Mesendoderm (in vitro differentiated cells): ENCODE data around the gene PSMF1.

ENCODE experiments used
- DNase-seq: peaks from one replicate; pipeline ENCODE4 v3.0.0; 2013
- H2AK5ac ChIP-seq: 2 replicates; pipeline ENCODE4 v1.6.1; 2013; ENCODE audit warnings: low read length, inconsistent platforms
- H2BK120ac ChIP-seq: 2 replicates; pipeline ENCODE4 v1.6.1; 2013; ENCODE audit warnings: low read depth, mild to moderate bottlenecking, low read length, moderate library complexity, mixed read lengths
- H2BK15ac ChIP-seq: replicated peaks from 2 replicates; pipeline ENCODE4 v1.6.1; 2013; ENCODE audit warnings: low read depth, mild to moderate bottlenecking, moderate library complexity
- H2BK5ac ChIP-seq: 2 replicates; pipeline ENCODE4 v1.6.1; 2013; ENCODE audit warnings: low read length, inconsistent platforms
- H3K18ac ChIP-seq: 2 replicates; pipeline ENCODE4 v1.6.1; 2013; ENCODE audit warnings: mild to moderate bottlenecking, low read length, mixed read lengths
- H3K23ac ChIP-seq: one replicate; pipeline ENCODE4 v1.6.1; 2013; ENCODE audit warnings: low read length
- H3K27ac ChIP-seq: 2 replicates; pipeline ENCODE4 v1.5.1; 2013; ENCODE audit warnings: low read depth, mild to moderate bottlenecking, inconsistent platforms, low read length, moderate library complexity
- H3K27me3 ChIP-seq: 2 replicates; pipeline ENCODE4 v1.6.1; 2013; ENCODE audit warnings: low read length, control low read depth, mild to moderate bottlenecking, inconsistent platforms; ENCODE audit not compliant: insufficient read depth, poor library complexity
- H3K36me3 ChIP-seq: 2 replicates; pipeline ENCODE4 v1.6.1; 2013; ENCODE audit warnings: low read length, inconsistent platforms; ENCODE audit not compliant: control insufficient read depth, insufficient read depth
- H3K4ac ChIP-seq: one replicate; pipeline ENCODE4 v1.6.1; 2013; ENCODE audit warnings: low read depth, mild to moderate bottlenecking, low read length, moderate library complexity
- H3K4me1 ChIP-seq: 2 replicates; pipeline ENCODE4 v1.6.1; 2013; ENCODE audit warnings: low read depth, low read length, inconsistent platforms; ENCODE audit not compliant: control insufficient read depth
- H3K4me2 ChIP-seq: 2 replicates; pipeline ENCODE4 v1.6.1; 2013; ENCODE audit warnings: low read length
- H3K4me3 ChIP-seq: 2 replicates; pipeline ENCODE4 v1.5.1; 2013; ENCODE audit warnings: mild to moderate bottlenecking, low read length
- H3K56ac ChIP-seq: one replicate; pipeline ENCODE4 v1.6.1; 2013; ENCODE audit warnings: low read length
- H3K79me1 ChIP-seq: 2 replicates; pipeline ENCODE4 v1.6.1; 2013; ENCODE audit warnings: low read length, inconsistent platforms
- H3K79me2 ChIP-seq: 2 replicates; pipeline ENCODE4 v1.6.1; 2013; ENCODE audit warnings: mild to moderate bottlenecking, low read length; ENCODE audit not compliant: control insufficient read depth, insufficient read depth
- H3K9ac ChIP-seq: 2 replicates; pipeline ENCODE4 v1.6.1; 2013; ENCODE audit warnings: low read length, inconsistent platforms
- H4K5ac ChIP-seq: one replicate; pipeline ENCODE4 v1.6.1; 2013; ENCODE audit warnings: low read length
- H4K8ac ChIP-seq: one replicate; pipeline ENCODE4 v1.6.1; 2013; ENCODE audit warnings: low read depth, mild to moderate bottlenecking, control low read depth, low read length, moderate library complexity
- WGBS: extraction: QIAGEN DNeasy Blood & Tissue Kit; methylation state at CpG from one replicate; pipeline ENCODE4 v1.1.7; 2013; ENCODE audit warnings: low lambda C conversion rate, missing lambda C conversion rate; ENCODE audit not compliant: insufficient coverage; ENCODE audit errors: extremely low coverage; 5-methylcytosine and 5-hydroxymethylcytosine counted together

The PSMF1 gene

DNA sequence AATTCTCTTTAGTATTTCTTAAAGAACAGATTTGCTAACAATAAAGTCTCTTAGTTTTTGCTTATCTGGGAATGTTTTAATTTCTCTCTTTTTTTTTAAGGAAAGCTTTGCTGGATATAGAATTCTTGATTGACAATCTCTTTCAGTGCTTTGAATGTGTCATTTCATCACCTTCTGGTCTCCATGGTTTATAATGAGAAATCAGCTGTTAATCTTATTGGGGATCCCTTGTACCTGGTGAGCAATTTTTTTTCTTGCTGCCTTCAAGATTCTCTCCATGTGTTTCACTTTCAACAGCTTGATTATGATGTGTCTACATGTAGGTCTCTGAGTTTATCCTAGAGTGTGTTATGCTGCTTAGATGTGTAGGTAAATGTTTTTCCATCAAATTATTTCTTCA is 16.4 kb upstream of the PSMF1 start:
- H2BK5ac ChIP-seq, result no peak overlapping the region
- DNase-seq, result no peak
- H3K18ac ChIP-seq, result no peak overlapping the region
- H3K9ac ChIP-seq, result no peak overlapping the region
- H3K79me1 ChIP-seq, result no peaks in the 10 kb centered on the region
- no peak overlapping the region for H3K27ac ChIP-seq
- H3K23ac ChIP-seq, result no peak overlapping the region
- H2BK120ac ChIP-seq, result no peak overlapping the region
- H2AK5ac ChIP-seq, result no peak overlapping the region
- no peak overlapping the region for H3K4me2 ChIP-seq
- H3K79me2 ChIP-seq, result no peaks in the 10 kb centered on the region
- H3K4me1 ChIP-seq, result no peaks in the 10 kb centered on the region
- no peak overlapping the region for H4K8ac ChIP-seq
- no peaks in the 10 kb centered on the region for H3K36me3 ChIP-seq
- H4K5ac ChIP-seq, result no peak overlapping the region
- H3K56ac ChIP-seq, result no peak overlapping the region
- no peak overlapping the region for H3K4ac ChIP-seq
- H3K27me3 ChIP-seq, result no peaks in the 10 kb centered on the region
- no peak overlapping the region for H2BK15ac ChIP-seq
- H3K4me3 ChIP-seq, result no peak overlapping the region

DNA sequence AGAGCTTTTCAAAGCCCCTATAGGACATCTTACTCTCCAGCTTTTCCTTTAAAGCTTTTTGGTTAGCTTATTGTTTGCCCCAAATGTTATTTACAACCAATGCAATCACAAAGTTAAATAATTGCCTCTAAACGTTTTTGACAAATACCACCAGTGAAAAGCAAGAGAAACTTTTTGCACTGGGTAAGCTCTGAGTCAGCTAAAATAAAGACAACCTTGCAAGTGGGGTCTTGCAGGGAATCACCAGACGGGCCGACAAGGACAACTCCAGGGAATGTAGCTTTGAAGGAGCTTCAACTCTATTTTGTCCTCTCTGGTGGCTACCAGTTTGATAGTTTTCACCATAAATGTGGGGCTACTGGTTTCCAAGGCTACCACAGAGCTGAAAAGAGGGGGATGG is 14.7 kb upstream of the PSMF1 start:
- Histone ChIP-seq H3K4ac (no peak overlapping the region), H3K79me2 (no peaks in the 10 kb centered on the region), H4K5ac (no peak overlapping the region), H4K8ac (no peak overlapping the region), H3K36me3 (no peaks in the 10 kb centered on the region), H2AK5ac (no peak overlapping the region), H3K27ac (no peak overlapping the region), H3K4me2 (no peak overlapping the region), H3K18ac (no peak overlapping the region), H3K4me1 (no peaks in the 10 kb centered on the region), H3K4me3 (no peak overlapping the region), H2BK15ac (no peak overlapping the region), H3K56ac (no peak overlapping the region), H3K27me3 (no peaks in the 10 kb centered on the region), H3K23ac (no peak overlapping the region), H3K79me1 (no peaks in the 10 kb centered on the region), H3K9ac (no peak overlapping the region), H2BK120ac (no peak overlapping the region), H2BK5ac (no peak overlapping the region)
- no peak for DNase-seq
- WGBS, result no CpG with 5 or more reads among the region's 3 CpGs

DNA sequence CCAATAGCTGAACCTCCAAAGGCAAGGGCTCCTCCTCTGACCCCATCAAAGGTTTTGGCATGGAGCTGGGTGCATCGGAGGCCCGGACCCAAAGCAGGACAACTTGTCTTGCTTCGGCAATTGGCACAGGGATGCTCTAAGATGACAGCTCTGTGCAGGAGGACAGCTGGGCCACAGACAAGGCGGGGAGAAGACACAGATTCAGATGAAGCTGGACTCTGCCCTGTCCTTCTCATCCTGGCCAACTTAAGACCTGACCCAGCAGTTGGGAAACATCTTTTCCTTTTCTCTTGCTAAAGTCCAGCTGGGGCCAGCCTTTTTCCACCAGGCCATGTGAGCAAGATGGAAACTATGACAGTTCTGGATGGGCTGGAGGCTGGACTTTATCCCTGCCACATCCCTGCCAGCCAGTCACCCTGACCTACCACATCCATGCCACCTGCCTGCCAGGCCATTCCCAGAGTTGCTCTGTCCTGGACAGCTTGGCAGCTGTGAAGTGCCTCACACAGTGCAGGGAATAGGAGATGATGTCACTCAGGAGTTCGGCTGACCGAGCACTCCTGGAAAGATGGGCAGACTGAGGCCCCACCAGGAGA is 12.7 kb upstream of the PSMF1 start:
- WGBS, result no CpG with 5 or more reads among the region's 6 CpGs
- H3K36me3 ChIP-seq, result no peaks in the 10 kb centered on the region
- no peak for DNase-seq
- H4K5ac ChIP-seq, result no peak overlapping the region
- no peak overlapping the region for H2BK15ac ChIP-seq
- H3K4ac ChIP-seq, result no peak overlapping the region
- H3K56ac ChIP-seq, result no peak overlapping the region
- H4K8ac ChIP-seq, result no peak overlapping the region
- H3K27ac ChIP-seq, result no peak overlapping the region
- no peak overlapping the region for H2BK5ac ChIP-seq
- no peaks in the 10 kb centered on the region for H3K4me1 ChIP-seq
- H2BK120ac ChIP-seq, result no peak overlapping the region
- H3K18ac ChIP-seq, result no peak overlapping the region
- no peak overlapping the region for H2AK5ac ChIP-seq
- H3K79me2 ChIP-seq, result no peaks in the 10 kb centered on the region
- no peak overlapping the region for H3K9ac ChIP-seq
- no peak overlapping the region for H3K4me3 ChIP-seq
- no peak overlapping the region for H3K4me2 ChIP-seq
- H3K23ac ChIP-seq, result no peak overlapping the region
- no peaks in the 10 kb centered on the region for H3K27me3 ChIP-seq
- H3K79me1 ChIP-seq, result no peaks in the 10 kb centered on the region

DNA sequence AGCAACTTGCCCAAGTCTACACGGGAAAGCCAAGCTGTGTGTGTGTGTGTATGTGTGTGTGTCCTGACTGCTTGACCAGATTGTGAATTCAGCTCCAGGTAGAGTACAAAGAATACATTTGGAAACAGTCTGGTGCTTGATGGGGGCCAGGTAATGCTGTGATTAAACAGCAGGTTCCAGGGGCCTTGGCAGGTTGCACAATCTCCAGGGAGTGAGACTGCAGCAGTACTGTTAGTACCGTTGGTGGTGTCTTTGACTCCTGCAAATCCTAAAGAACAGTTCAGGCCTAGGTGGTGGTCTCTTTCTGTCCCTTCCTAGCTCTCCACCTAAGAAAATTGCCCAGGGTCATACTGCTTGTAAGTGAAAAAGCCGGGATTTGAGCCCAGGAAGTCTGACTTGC is 11.2 kb upstream of the PSMF1 start:
- no peaks in the 10 kb centered on the region for H3K79me2 ChIP-seq
- H3K4me2 ChIP-seq, result no peak overlapping the region
- no peaks in the 10 kb centered on the region for H3K4me1 ChIP-seq

DNA sequence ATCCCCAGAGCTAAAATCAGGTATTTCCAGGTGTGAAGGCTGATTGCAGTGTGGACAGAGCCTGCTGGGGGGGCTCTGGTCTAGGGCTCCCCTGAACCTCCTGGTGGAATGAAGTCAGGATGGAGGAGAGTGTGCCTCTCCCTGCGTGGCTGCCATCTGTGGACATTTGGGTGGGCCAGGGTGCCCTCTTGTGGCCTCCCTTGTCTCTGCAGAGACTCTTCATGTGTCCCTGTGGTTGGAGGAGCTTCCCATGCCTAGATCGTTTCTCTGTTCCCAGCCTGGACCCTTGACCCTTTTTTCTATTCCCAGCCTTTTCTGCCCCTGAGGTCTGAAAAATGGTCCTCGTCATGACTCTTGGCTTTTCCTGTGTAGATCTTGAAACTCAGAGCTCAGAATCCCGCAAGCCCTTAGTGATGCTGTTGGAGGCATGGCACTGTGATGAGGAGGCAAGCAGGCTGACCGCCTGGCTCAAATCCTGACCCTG is 9.9 kb upstream of the PSMF1 start:
- no peaks in the 10 kb centered on the region for H3K4me1 ChIP-seq
- H3K4me2 ChIP-seq, result no peak overlapping the region
- no peak overlapping the region for H3K18ac ChIP-seq
- H3K27me3 ChIP-seq, result no peaks in the 10 kb centered on the region
- no peaks in the 10 kb centered on the region for H3K79me2 ChIP-seq
- H3K27ac ChIP-seq, result no peak overlapping the region
- no peak overlapping the region for H3K4me3 ChIP-seq
- peak; percentile 62 for DNase-seq
- H2BK5ac ChIP-seq, result no peak overlapping the region
- no peak overlapping the region for H2AK5ac ChIP-seq
- no peak overlapping the region for H3K9ac ChIP-seq
- H3K4ac ChIP-seq, result no peak overlapping the region
- no CpG with 5 or more reads among the region's 5 CpGs for WGBS
- no peak overlapping the region for H2BK15ac ChIP-seq
- no peak overlapping the region for H3K23ac ChIP-seq
- H2BK120ac ChIP-seq, result no peak overlapping the region
- no peaks in the 10 kb centered on the region for H3K79me1 ChIP-seq
- no peaks in the 10 kb centered on the region for H3K36me3 ChIP-seq
- no peak overlapping the region for H3K56ac ChIP-seq
- H4K5ac ChIP-seq, result no peak overlapping the region
- H4K8ac ChIP-seq, result no peak overlapping the region

More for the DNA sequence above, 11.2 kb upstream of the PSMF1 start:
- Histone ChIP-seq H3K56ac (no peak overlapping the region), H3K36me3 (no peaks in the 10 kb centered on the region), H3K4ac (no peak overlapping the region), H3K18ac (no peak overlapping the region), H3K23ac (no peak overlapping the region), H3K79me1 (no peaks in the 10 kb centered on the region), H3K27me3 (no peaks in the 10 kb centered on the region), H4K8ac (no peak overlapping the region), H2BK120ac (no peak overlapping the region), H3K4me3 (no peak overlapping the region), H2BK5ac (no peak overlapping the region), H3K27ac (no peak overlapping the region), H2BK15ac (no peak overlapping the region), H4K5ac (no peak overlapping the region), H3K9ac (no peak overlapping the region), H2AK5ac (no peak overlapping the region)
- WGBS, result no CpG with 5 or more reads among the region's 3 CpGs
- DNase-seq, result no peak

- no peak overlapping the region for H3K56ac ChIP-seq
- H2BK120ac ChIP-seq, result no peak overlapping the region
- H4K5ac ChIP-seq, result no peak overlapping the region
- no peak overlapping the region for H2BK15ac ChIP-seq
- H3K79me2 ChIP-seq, result no peaks in the 10 kb centered on the region
- H3K4me3 ChIP-seq, result no peak overlapping the region
- H3K27ac ChIP-seq, result no peak overlapping the region
- no peak for DNase-seq
- H3K27me3 ChIP-seq, result no peaks in the 10 kb centered on the region
- WGBS, result no CpG with 5 or more reads among the region's 5 CpGs
- H3K9ac ChIP-seq, result no peak overlapping the region
- no peaks in the 10 kb centered on the region for H3K36me3 ChIP-seq
- no peak overlapping the region for H2BK5ac ChIP-seq
- no peak overlapping the region for H3K4me2 ChIP-seq
- H3K23ac ChIP-seq, result no peak overlapping the region
- no peak overlapping the region for H3K4ac ChIP-seq
- H3K79me1 ChIP-seq, result no peaks in the 10 kb centered on the region
- no peak overlapping the region for H4K8ac ChIP-seq
- H3K18ac ChIP-seq, result no peak overlapping the region
- no peaks in the 10 kb centered on the region for H3K4me1 ChIP-seq
- H2AK5ac ChIP-seq, result no peak overlapping the region
These were observed 5.5 kb upstream of the PSMF1 start for GRCh38 chr20:1112908-1113307.
